HepG2 (cell line): Measurements from ENCODE around the gene AAMP. TPM values are rescaled to one million over a fixed set of nuclear protein-coding genes. Genes with fewer than 3 reads are reported as not detected.

Source experiments
- CREBL2 ChIP-seq: sonication (generic); formaldehyde crosslinking; IDR thresholded peaks from 2 replicates; pipeline ENCODE4 v1.8.1; 2023; ENCODE audit warnings: missing genetic modification reagents, mild to moderate bottlenecking, borderline replicate concordance
- E2F2 ChIP-seq: sonication (generic); formaldehyde crosslinking; IDR thresholded peaks from 2 replicates; pipeline ENCODE4 v1.4.0; 2020; ENCODE audit warnings: missing genetic modification reagents, borderline replicate concordance
- ELF3 ChIP-seq: IDR thresholded peaks from 2 replicates; pipeline ENCODE4 v1.6.1; 2016; ENCODE audit warnings: missing genetic modification reagents, missing compliant biosample characterization
- ERF ChIP-seq: IDR thresholded peaks from 2 replicates; pipeline ENCODE4 v1.6.1; 2018; ENCODE audit warnings: missing biosample characterization, missing genetic modification reagents
- FIP1L1 ChIP-seq: fragments of 200-400 bp; formaldehyde crosslinking; IDR thresholded peaks from 2 replicates; pipeline ENCODE4 v1.6.1; 2018; ENCODE audit warnings: low read depth, mild to moderate bottlenecking, low read length, moderate library complexity, borderline replicate concordance; ENCODE audit not compliant: insufficient read depth
- FOXK2 ChIP-seq: fragments of 450-650 bp; IDR thresholded peaks from 2 replicates; pipeline ENCODE4 v1.6.1; 2016
- GABPA ChIP-seq, 2 experiments: IDR thresholded peaks; 2 replicates each; pipeline ENCODE4 v1.6.1; 2011 to 2016; ENCODE audit warnings: low read depth in 2 of 2, low read length in 1 of 2, missing biosample characterization in 1 of 2, missing genetic modification characterization in 1 of 2
- GATAD2A ChIP-seq: IDR thresholded peaks from 2 replicates; pipeline ENCODE4 v1.6.1; 2016
- HHEX ChIP-seq: IDR thresholded peaks from 2 replicates; pipeline ENCODE4 v1.6.1; 2016; ENCODE audit warnings: control low read depth
- HNRNPUL1 ChIP-seq: fragments of 200-400 bp; formaldehyde crosslinking; IDR thresholded peaks from 2 replicates; pipeline ENCODE4 v1.6.1; 2017; ENCODE audit warnings: low read depth, mild to moderate bottlenecking, low read length, moderate library complexity
- KLF11 ChIP-seq: IDR thresholded peaks from 2 replicates; pipeline ENCODE4 v1.6.1; 2016; ENCODE audit warnings: missing compliant biosample characterization
- NFRKB ChIP-seq: fragments of 450-650 bp; IDR thresholded peaks from 2 replicates; pipeline ENCODE4 v1.6.1; 2017
- NR2C2 ChIP-seq: sonication (generic); formaldehyde crosslinking; IDR thresholded peaks from 2 replicates; pipeline ENCODE4 v1.4.0; 2020; ENCODE audit warnings: missing genetic modification reagents, mild to moderate bottlenecking, moderate library complexity, borderline replicate concordance
- SMC3 ChIP-seq: IDR thresholded peaks from 2 replicates; pipeline ENCODE4 v1.6.1; 2011; ENCODE audit warnings: low read length, improper control_type of control experiment
- STAT5B ChIP-seq: sonication (generic); formaldehyde crosslinking; IDR thresholded peaks from 2 replicates; pipeline ENCODE4 v1.4.0; 2020; ENCODE audit warnings: missing genetic modification reagents
- XBP1 ChIP-seq: sonication (generic); formaldehyde crosslinking; IDR thresholded peaks from 2 replicates; pipeline ENCODE4 v1.5.0; 2020; ENCODE audit warnings: missing genetic modification reagents
- ZMYM3 ChIP-seq: sonication (generic); formaldehyde crosslinking; IDR thresholded peaks from 2 replicates; pipeline ENCODE4 v1.5.1; 2020; ENCODE audit warnings: mild to moderate bottlenecking, missing genetic modification reagents
- ZNF235 ChIP-seq: sonication (generic); formaldehyde crosslinking; IDR thresholded peaks from 2 replicates; pipeline ENCODE4 v1.8.1; 2023; ENCODE audit warnings: mild to moderate bottlenecking, missing genetic modification reagents, borderline replicate concordance
- ZNF256 ChIP-seq: sonication (generic); formaldehyde crosslinking; conservative IDR thresholded peaks from 2 replicates; pipeline ENCODE4 v1.4.0; 2020; ENCODE audit warnings: missing genetic modification reagents
- ZNF510 ChIP-seq: sonication (generic); formaldehyde crosslinking; IDR thresholded peaks from 2 replicates; pipeline ENCODE4 v1.4.0; 2020; ENCODE audit warnings: low read depth, mild to moderate bottlenecking, missing genetic modification reagents
- ZNF557 ChIP-seq: sonication (generic); formaldehyde crosslinking; IDR thresholded peaks from 2 replicates; pipeline ENCODE4 v1.4.0; 2020; ENCODE audit warnings: missing genetic modification reagents
- ZNF609 ChIP-seq: sonication (generic); formaldehyde crosslinking; IDR thresholded peaks from 2 replicates; pipeline ENCODE4 v1.4.0; 2020; ENCODE audit warnings: mild to moderate bottlenecking, missing genetic modification reagents, borderline replicate concordance
- ZSCAN29 ChIP-seq: sonication (generic); formaldehyde crosslinking; conservative IDR thresholded peaks from 2 replicates; pipeline ENCODE4 v1.4.0; 2020; ENCODE audit warnings: mild to moderate bottlenecking, missing genetic modification reagents
- polyA plus RNA-seq, 8 experiments: library from polyadenylated mRNA; depleted of rRNA in 3 of 8; stranded (reverse) in 7 of 8; unstranded in 1 of 8; fragments of >200 nt; fragmentation: Illumina TruSeq in 4 of 8; extraction: Trizol in 4 of 8; gene quantifications; 2 replicates each; pipeline versions ENCODE4 v1.2.1 to v1.2.3, GENCODE V29; 2011 to 2016; ENCODE audit warnings: low read depth in 4 of 8, missing spikeins in 1 of 8, mixed read lengths in 1 of 8; ENCODE audit not compliant: insufficient read depth in 1 of 8
- total RNA-seq, 5 experiments: library from RNA; depleted of rRNA; stranded (reverse); fragments of >200 nt; fragmentation: Illumina TruSeq; extraction: Trizol; gene quantifications; 2 replicates each; pipeline ENCODE4 v1.2.3, GENCODE V29; 2016; ENCODE audit warnings: low read depth in 1 of 5

Gene AAMP
- total and polyA plus RNA-seq, 2 of the 13 experiments (the other 11 are each of a cell fraction or from before 2014, with no cell fraction given): 110 to 186 TPM

GRCh38 chr2:218286570-218287459 is 16.9 kb upstream of the AAMP start (continued):
- TF ChIP-seq FIP1L1 (no peak), NFRKB (no peak), SMC3 (no peak), GABPA (IDR thresholded peaks at IDR 0.05; ENCODE audit: low read depth, low read length) (no peak), GABPA (CRISPR knock-in tag; IDR thresholded peaks at IDR 0.05; ENCODE audit: low read depth) (peak; percentile 52; the same call in 1 of the 2 replicates), STAT5B (CRISPR knock-in tag) (no peak), ERF (CRISPR knock-in tag) (peak; percentile 21; the same call in 1 of the 2 replicates), XBP1 (CRISPR knock-in tag) (no peak), ELF3 (peak; percentile 85), FOXK2 (no peak), HHEX (no peak), HNRNPUL1 (no peak), ZSCAN29 (CRISPR knock-in tag) (no peak), ZNF609 (CRISPR knock-in tag) (no peak), ZNF510 (CRISPR knock-in tag) (no peak), ZNF256 (CRISPR knock-in tag) (no peak), NR2C2 (CRISPR knock-in tag) (no peak), E2F2 (no peak), KLF11 (no peak), ZNF235 (no peak), ZNF557 (CRISPR knock-in tag) (no peak), ZMYM3 (CRISPR knock-in tag) (no peak), GATAD2A (CRISPR knock-in tag) (peak; percentile 56), CREBL2 (CRISPR knock-in tag) (no peak)
